ENCODE measurements around the gene GPR146. TPM values are rescaled to one million over a fixed set of nuclear protein-coding genes. Genes with fewer than 3 reads are reported as not detected.

The GPR146 gene
- total RNA-seq, 3 donors from 2014 or later, result 3.5 to 13.0 (median 5.7) TPM

DNA sequence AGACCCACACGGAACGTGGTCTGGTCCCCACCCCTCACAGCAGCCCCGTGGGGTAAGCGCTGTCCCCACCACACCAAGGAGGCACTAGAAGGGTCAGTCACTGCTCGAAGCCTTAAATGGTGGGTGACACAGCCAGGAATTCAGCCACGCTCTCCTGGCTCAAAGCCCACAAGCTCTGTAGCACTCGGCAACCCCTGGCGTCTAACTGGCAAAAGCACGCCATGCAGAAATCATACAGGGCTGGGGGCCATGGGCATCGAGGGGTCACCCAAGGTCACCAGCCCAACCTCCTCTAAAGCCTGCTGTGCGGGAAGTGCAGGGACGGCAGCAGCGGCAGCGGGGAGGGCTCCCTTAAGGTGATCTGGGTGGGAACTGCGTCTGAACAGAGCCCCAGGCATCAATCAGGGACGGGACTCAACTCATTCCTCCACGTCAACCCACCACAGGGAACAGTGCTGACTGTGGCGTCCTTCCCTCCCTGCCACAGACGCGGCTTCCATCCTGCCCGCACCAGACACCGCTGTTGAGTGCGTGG is 51.3 kb downstream of the GPR146 start:
- Histone ChIP-seq H3K4me3 (no peak overlapping the region), H3K36me3 (ENCODE audit: low read depth) (no peaks in the 10 kb centered on the region), H3K9me3 (no peaks in the 10 kb centered on the region), H3K4me1 (ENCODE audit: low read depth) (no peaks in the 10 kb centered on the region)
- TF ChIP-seq CTCF (IDR thresholded peaks at IDR 0.05), result no peak
- peak in 1 of 3 donors; percentile 47 for DNase-seq
- intact Hi-C loops (cut with DNase I, micrococcal nuclease), result no loop called here
- ATAC-seq, result no peak

DNA sequence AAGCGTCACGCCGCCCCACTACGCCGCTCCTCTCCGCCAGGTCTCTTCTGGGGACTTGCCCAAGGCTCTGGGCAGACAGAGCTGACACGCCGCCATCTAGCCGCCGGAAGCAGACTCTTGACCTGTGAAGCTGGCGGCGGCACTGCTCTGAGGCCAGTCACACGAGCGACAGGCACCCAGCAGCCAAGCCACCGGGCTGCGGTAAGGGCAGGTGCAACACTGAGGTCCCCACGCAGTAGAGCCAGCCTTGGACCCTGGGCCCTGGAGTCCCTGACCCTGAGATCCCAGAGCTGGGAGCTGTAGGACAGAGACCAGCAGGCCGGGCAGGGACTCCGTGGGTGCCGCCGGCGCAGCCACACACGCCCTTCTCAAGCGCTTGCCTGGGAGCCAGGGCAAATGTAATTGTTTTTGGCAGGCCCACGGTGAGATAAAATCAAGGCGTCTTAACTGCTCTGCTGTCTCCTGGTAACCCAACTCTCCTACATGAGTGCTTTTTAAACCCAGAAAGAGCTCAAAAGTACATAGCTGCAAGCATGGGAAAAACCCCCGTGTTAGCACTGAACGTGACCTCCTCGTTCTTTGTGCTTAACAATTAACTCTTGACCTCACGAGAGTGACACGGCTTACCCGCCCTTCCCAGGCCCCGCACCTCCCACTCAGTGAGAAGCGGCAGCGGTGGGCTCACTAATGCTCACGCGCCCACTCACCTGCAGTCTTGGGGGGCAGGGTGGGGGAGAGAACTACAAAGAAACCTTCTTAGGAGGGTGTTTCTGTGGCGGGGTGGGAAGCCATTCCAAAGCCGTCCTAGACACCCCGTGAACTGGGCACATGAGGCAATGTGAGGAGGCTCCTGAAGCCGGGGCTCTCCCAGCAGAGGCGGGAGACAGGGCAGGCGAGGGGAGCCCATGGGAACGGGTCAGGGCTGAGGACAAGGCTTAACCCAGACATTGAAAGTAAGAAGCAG is 52.1 kb downstream of the GPR146 start:
- Histone ChIP-seq H3K36me3 (ENCODE audit: low read depth) (no peaks in the 10 kb centered on the region), H3K4me3 (no peak overlapping the region), H3K9me3 (no peaks in the 10 kb centered on the region), H3K4me1 (ENCODE audit: low read depth) (no peaks in the 10 kb centered on the region)
- DNase-seq, result peak in 1 of 3 donors; percentile 44
- intact Hi-C loops (cut with DNase I, micrococcal nuclease), result no loop called here
- TF ChIP-seq CTCF (IDR thresholded peaks at IDR 0.05), result no peak
- no peak for ATAC-seq

DNA sequence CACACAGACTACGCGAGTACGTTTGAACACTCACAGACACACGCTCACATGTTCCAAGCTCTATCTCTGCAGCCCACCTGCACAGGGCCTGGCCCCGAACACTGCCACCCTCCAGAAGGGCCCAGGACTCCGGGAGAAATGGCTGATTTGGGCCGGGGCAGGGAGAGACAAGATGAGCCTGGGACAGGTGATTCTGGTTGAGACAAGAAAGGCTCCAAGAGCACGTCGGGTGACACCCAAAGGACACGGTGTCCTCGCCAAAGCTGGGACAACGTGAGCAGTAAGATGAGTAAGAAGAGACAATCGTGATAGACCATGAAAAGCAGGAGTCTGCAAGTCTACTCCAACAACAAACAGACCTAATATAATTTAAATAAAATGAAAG is 52.8 kb downstream of the GPR146 start:
- no peak for TF ChIP-seq CTCF (IDR thresholded peaks at IDR 0.05)
- no peak for DNase-seq
- no peak for ATAC-seq
- Histone ChIP-seq H3K9me3 (no peaks in the 10 kb centered on the region), H3K4me1 (ENCODE audit: low read depth) (no peaks in the 10 kb centered on the region), H3K4me3 (no peak overlapping the region), H3K36me3 (ENCODE audit: low read depth) (no peaks in the 10 kb centered on the region)
- intact Hi-C loops (cut with DNase I, micrococcal nuclease), result no loop called here

GRCh38 chr7:1098243-1099153 is 54.2 kb downstream of the GPR146 start:
- H3K4me1 ChIP-seq (ENCODE audit: low read depth), result no peaks in the 10 kb centered on the region
- ATAC-seq, result no peak
- no peaks in the 10 kb centered on the region for H3K36me3 ChIP-seq (ENCODE audit: low read depth)
- H3K9me3 ChIP-seq, result no peaks in the 10 kb centered on the region
- no peak for TF ChIP-seq CTCF (IDR thresholded peaks at IDR 0.05)
- DNase-seq, result no peak
- no peak overlapping the region for H3K4me3 ChIP-seq
- intact Hi-C loops (cut with DNase I, micrococcal nuclease), result no loop called here

DNA sequence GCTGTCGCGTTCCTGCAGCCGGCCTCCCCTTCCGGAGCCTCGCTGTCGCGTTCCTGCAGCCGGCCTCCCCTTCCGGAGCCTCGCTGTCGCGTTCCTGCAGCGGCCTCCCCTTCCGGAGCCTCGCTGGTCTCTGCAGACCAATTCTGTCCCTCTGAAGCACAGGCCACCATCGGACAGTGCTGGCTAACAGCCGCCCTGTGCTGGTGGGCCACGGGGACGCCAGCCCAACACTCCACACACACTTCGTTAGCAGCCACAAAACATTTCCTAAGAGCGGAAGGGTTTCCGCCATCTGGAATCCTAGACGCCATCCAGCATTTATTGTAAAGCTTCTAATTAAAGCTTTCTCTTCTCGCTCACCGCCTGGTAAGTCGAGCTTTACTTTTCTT is 54.8 kb downstream of the GPR146 start:
- ATAC-seq, result no peak
- Histone ChIP-seq H3K4me1 (ENCODE audit: low read depth) (no peaks in the 10 kb centered on the region), H3K36me3 (ENCODE audit: low read depth) (no peaks in the 10 kb centered on the region), H3K9me3 (no peaks in the 10 kb centered on the region), H3K4me3 (no peak overlapping the region)
- no peak for TF ChIP-seq CTCF (IDR thresholded peaks at IDR 0.05)
- intact Hi-C loops (cut with DNase I, micrococcal nuclease), result no loop called here
- DNase-seq, result no peak
